Activated CD8-positive, alpha-beta memory T cell treated with anti-CD3 and anti-CD28 coated beads, Interleukin-2, amount 50 U/mL, for 24 hours (primary cell): ENCODE data around the gene CXXC5.
"Not testable (repeated sequence)": the region's sequence is repeated elsewhere in the genome, so short reads cannot be mapped to it uniquely, and the experiment has no call there.

Experiments used
- DNase-seq: peaks from one replicate; pipeline ENCODE4 v3.0.0-alpha.2; 2020; ENCODE audit errors: extremely low read depth

Gene CXXC5

DNA sequence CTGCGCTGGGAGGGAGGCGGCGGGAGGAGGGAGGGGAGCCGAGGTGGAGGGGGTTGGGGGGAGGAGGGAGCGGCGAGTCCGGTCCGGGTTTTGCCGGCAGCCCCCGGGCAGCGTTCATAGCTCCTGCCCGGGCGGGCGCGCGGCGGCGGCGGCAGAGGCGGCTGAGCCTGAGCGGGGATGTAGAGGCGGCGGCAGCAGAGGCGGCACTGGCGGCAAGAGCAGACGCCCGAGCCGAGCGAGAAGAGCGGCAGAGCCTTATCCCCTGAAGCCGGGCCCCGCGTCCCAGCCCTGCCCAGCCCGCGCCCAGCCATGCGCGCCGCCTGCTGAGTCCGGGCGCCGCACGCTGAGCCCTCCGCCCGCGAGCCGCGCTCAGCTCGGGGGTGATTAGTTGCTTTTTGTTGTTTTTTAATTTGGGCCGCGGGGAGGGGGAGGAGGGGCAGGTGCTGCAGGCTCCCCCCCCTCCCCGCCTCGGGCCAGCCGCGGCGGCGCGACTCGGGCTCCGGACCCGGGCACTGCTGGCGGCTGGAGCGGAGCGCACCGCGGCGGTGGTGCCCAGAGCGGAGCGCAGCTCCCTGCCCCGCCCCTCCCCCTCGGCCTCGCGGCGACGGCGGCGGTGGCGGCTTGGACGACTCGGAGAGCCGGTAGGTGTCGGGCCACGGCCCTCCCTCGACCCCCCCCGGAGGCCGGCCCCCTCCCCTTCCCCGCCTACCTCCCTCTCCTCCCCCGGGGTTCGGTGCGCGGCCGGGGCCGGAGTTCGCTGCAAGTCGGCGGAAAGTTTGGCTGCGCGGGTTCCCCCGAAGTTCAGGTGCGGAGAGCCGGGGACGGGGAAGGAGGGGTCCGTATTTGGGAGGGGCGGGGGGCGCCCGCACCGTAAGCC lies at the start of gene CXXC5:
Gene CXXC5, plus strand, starts transcription at position 145 of the 877 bp plus-strand sequence. CDS start 32,175 bp downstream, outside the sequence.
- no peak for DNase-seq

DNA sequence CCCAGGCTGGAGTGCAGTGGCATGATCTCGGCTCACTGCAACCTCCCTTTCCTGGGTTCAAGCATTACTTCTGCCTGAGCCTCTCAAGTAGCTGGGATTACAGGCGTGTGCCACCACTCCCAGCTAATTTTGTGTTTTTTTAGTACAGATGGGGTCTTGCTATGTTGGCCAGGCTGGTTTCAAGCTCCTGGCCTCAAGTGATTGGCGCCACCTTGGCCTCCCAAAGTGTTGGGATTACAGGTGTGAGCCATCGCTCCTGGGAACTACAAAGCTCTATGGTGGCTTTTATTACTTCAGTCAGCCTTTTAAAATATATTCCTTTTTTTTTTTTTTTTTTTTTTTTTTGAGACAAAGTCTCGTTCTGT lies 49.6 kb upstream of the CXXC5 start:
- not testable (repeated sequence) for DNase-seq

DNA sequence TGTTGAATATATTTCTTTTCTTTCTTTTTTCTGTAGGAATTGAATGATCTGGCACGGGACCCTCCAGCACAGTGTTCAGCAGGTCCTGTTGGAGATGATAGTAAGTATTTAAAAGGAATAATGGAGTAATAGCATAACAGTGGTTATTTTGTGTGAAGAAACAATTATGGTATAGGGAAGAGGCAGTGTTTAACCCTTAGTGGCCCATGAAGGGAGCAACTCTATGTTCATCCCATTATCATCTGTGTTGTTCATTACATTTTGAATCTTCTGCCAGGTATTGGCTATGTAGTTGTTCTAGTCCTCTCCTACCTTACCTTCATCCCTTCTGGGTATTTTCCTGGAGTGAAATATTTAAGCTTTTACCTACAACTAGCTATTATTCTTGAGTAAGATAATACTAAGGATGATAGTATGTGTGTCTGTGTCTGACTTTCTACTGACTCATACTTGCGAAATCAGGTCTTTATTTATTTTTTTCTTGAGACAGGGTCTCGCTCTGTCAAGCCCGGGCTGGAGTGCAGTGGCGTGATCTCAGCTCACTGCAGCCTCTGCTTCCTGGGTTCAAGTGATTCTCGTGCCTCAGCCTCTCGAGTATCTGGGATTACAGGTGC lies 47.7 kb upstream of the CXXC5 start:
- no peak for DNase-seq

DNA sequence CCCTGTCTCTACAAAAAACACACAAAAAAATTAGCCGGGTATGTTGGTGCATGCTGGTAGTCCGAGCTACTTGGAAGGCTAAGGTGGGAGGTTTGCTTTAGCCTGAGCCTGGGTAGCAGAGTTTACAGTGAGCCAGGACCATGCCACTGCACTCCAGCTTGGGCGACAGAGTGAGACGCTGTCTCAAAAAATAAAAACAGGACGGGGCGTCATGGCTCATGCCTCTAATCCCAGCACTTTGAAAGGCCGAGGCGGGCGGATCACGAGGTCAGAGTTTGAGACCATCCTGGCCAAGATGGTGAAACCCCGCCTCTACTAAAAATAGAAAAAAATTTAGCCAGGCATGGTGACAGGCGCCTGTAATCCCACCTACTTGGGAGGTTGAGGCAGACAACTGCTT lies 46.7 kb upstream of the CXXC5 start:
- DNase-seq, result no peak

DNA sequence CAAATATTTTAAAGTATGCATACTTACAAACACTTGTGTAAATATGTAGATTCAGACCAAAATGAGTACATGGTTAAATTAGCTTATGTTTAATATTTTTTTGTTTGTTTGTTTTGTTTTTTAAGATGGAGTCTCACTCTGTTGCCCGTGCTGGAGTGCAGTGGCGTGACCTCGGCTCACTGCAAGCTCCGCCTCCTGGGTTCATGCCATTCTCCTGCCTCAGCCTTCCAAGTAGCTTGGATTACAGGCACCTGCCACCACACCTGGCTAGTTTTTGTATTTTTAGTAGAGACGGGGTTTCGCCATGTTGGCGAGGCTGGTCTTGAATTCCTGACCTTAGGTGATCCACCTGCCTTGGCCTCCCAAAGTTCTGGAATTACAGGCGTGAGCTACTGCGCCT lies 46.2 kb upstream of the CXXC5 start:
- not testable (repeated sequence) for DNase-seq

DNA sequence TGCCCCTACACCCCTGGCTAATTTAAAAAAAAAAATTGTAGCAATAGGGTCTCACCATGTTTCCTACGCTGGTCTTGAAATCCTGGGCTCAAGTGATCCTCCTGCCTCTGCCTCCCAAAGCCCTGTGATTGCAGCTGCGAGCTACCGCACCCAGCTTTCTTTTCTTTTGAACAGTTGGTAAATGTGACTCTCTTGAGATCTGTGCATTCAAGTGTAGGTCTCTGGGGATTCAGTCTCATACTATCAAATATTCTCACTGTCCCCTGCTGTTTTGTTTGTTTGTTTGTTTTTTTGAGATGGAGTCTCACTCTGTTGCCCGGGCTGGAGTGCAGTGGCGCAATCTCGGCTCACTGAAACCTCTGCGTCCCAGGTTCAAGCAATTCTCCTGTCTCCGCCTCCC lies 42.3 kb upstream of the CXXC5 start:
- no peak for DNase-seq

DNA sequence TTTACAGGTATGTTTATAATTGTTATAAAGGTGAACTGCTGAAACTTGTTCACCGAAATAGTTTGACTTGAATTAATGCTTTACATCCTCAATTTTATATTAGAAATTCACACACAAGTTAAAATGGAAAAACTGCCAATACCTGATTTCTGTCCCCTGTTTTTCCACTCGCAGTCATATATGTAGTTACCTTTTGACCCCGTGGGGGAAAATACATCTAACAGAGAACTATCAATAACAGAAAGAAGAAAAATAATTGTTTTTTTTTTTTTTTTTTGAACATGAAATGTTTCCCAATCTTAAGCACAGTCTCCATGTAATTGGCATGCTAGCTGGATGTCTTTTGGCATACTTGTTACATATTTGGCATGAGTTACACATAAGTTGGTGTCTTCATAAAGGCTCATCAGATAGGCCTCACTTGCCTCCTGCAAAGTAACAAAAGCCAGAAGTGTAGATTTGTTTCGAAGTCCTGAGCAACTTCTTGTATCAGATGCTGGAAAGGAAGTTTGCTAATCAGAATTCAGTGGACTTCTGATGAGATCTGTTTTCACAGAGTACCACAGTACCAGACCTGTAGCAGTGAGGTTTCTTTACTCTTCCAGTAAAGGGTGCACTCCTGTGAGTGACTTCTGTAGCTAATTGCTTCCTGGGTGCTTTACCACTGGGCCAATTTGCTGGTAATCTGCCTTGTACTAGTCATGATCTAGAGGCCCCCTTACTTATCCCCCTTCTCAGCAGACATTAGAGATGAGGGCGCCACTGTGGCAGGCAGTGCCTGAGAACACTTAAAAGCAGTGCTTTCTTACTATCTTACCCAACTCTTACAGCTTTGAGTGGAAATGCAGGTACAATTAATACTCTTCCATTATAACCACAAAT lies 36.2 kb upstream of the CXXC5 start:
- no peak for DNase-seq

DNA sequence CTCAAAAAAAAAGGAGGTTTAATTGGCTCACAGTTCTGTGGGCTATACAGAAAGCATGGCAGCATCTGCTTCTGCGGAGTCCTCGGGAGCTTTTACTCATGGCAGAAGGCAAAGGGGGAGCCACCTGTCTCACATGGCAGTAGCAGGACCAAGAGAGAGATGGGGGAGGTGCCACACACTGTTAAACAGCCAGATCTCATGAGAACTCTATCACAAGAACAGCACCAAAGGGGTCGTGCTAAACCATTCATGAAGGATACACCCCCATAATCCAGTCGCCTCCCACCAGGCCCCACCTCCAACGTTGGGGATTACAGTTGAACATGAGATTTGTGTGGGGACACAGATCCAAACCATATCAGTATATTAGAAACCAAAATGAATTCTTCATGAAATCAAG lies 28.3 kb upstream of the CXXC5 start:
- no peak for DNase-seq

DNA sequence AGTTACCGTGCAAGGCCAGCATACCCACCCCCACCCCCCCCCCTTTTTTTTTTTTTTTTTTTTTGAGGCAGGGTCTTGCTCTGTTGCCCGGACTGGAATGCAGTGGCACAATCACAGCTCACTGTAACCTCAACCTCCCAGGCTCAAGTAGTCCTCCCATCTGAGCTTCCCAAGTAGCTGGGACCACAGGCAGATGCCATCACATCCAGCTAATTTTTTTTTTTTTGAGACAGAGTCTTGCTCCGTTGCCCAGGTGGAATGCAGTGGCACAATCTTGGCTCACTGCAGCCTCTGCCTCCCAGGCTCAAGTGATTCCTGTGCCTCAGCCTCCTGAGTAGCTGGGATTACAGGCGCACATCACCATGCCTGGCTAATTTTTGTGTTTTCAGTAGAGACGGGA lies 22.8 kb upstream of the CXXC5 start:
- DNase-seq, result not testable (repeated sequence)

DNA sequence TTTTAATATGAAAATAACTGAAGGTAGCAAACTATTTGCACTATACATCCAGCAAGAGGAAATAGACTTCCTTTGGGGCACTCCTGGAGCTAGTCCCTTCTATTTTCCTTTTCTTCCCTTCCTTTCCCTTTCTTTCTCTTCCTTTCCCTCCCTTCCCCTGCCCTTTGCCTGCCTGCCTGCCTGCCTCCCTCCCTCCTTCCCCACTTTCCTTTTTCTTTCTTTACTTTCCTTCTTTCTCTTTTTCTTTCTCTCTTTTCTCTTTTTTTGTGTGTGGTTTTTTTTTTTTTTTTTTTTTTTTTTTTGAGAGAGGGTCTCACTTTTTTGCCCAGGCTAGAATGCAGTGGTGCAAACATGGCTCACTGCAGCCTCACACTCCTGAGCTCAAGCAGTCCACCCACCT lies 17.3 kb upstream of the CXXC5 start:
- no peak for DNase-seq

DNA sequence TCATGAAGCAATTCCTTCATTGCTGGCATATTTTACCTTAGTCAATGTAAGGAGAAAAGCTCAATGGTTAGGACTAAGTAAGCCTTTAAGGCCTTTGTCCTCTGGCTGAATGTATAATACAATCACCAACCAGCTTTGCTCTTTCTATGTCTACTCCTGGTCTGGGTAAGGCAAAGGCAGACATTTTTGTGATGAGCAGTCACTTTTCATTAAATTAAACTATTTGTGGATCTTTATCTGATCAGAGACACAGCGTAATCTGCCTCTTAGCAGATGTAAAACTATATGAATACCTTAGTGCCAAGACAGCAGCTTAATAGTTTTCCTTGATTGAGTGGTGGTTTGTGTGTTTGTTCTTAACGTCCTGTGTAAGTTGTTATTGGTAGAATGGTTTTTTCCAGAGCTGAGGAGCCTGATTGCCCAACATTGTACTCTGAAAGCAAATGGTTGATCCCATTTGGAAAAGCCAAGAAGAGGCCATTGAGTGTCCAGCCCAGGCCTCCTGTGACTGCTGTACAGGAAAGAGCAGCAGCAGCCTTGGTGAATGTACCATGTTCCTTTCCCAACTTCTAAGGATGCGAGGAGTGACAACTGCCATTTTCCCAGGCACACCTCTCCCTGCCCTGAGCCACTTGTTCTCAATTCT lies 16.5 kb upstream of the CXXC5 start:
- no peak for DNase-seq

DNA sequence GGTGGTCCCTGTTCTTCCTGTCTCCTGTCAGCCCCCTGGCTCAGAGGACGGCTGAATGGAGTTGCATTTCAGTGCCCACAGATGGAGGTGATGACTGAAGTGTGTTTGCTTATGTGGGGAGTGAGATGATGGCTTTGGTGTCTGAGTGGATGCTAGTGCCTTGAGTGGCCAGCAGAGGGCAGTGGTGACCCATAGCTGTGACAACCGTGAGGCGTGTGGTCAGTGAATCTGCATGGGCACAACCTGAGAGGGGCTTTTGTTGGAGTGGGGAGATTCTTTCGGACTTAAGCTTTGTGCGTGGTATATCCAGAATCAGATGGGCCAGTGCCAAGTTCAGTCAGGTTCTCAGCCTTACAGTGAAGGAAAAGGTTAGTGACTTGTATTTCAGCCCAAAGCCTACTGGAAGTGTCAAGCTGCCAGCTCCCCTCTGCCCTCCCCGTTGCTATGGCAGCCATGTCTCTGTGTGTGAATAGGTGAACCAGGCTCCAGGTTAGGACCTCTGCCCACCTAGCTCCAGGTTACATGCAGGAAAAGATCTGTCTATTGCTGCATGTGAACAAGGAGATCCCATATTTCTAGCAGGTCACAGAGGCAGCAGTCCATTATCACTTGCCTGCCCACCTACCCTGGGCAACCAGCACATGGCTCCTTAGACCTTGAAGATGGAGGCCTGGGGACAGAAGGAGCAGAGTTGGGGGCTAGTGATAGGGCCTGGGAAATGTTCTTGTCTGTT lies 14.7 kb upstream of the CXXC5 start:
- DNase-seq, result no peak

DNA sequence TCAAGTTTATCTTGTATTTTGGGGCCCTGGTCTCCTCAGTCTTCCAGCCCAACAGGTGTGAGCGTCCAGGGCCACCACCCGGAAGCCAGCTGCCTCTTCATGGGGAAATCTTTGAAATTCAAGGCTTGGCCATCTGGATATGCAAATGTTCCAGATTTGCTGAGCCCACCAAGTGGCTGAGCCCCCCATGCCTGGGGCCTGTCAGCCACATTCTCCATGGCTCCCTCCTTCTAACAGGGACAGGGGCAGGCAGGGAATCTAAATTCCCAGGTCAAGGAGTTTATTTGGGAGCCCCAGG lies 14.2 kb upstream of the CXXC5 start:
- DNase-seq, result no peak

DNA sequence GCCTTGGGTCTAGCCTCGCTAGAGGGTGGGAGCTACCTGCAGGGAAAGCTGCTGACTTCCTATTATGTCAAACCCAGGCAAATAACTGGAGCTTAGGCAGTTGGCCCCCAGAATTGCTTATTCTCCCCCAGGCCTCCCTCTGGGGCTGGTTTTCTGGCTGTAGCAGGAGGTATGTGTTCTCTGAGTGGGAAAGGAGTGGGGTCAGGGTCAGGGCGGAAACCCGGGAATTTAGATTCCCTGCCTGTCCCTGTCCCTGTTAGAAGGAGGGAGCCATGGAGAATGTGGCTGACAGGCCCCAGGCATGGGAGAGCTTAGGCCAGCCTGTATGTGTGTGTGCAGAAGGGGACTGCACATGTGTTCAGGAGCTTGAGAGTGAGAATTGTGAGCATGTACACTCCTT lies 13.6 kb upstream of the CXXC5 start:
- DNase-seq, result no peak

DNA sequence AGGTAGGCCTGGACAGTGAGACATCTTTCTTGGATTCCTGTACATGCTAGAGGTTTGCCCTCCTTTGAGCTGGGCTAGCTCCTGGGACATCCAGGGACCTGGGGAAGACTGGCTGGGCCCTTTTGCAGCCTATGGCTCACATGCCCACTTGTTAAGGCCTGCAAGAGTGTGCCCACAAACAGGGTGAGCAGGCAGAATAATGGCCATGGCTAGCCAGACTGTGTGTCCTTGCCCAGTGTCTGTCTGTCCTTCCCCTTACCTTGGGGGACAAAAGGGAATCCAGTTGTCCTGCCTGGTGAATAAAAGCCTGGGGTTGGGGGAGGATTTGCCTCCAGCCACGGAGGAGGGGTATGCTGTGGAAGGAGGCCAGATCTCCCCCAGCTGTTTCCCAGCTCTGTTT lies 13.0 kb upstream of the CXXC5 start:
- no peak for DNase-seq

DNA sequence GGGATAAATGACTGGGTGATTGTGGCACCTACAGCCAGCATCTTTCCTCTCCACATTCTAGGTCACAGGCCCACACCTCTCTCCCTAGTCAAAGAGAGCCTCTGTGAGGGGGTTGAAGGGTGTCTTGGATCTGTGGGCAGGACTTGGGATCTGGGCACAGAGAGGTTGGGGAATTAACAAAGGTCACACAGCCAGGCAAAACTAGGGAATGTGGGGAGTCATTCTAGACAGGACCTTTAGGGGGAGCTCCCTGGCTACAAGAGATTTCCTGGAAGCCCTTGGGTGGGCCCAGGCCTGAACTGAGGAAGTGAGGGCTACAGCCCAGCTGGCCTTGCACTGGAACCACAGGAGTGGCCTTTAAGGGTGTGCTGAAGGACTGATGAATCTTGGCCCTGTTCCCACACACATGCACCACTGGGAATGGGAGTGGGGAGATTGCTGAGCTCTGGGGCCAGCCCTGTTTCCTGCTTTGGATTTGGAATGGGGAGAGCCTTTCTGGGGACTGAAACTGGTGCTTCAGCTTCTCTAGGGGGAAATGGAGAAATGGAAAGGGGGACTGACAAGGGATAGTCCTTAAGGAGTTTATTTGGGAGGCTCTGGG lies 12.4 kb upstream of the CXXC5 start:
- DNase-seq, result no peak

DNA sequence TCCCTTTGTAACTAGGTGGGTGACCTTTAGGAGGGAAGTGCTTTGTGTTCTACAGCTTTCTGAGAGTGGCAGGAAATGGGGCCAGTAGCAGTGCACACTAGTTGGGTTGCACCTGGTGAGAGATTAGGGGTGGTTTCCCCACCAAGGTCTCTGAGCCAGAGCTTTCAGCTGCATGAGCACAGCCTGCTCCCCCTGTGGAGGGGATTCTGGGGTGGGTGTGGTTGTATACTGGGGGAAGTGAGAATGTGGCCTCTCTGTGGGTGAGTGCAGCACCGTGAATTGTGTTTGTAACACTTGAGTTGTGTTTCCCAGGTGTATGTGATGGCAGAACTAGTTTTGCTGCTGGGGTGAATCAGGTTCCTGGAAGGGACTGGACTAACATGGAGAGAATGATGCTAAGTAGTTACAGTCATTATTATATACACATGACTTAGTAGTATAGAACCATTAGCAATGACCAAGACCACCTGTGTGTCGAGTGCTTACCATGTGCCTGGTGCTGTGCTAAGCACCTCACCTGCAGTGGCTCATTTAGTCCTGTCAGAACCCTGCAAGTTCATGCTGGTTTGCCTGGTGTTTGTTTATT lies 11.8 kb upstream of the CXXC5 start:
- DNase-seq, result no peak

DNA sequence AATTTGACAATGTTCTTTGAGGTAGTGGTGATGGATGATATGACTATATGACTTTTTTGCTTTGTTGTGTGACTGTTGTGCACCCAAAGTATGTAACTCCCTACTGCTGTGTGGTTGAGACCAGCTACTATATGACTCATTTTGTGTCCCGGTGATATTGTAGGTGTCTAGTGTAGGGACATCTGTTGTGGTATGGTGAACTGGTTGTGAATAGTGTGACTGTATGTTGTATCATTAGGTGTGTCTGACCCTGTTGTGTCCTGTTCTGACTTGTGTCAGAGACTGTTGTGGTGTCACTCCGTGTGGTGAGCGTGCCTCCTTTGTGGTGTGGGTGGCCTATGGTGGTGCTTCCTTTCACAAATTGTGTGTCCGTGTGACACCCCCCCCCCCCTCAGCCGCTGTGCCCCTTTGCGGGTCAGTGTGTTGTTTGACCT lies 11.2 kb upstream of the CXXC5 start:
- no peak for DNase-seq

DNA sequence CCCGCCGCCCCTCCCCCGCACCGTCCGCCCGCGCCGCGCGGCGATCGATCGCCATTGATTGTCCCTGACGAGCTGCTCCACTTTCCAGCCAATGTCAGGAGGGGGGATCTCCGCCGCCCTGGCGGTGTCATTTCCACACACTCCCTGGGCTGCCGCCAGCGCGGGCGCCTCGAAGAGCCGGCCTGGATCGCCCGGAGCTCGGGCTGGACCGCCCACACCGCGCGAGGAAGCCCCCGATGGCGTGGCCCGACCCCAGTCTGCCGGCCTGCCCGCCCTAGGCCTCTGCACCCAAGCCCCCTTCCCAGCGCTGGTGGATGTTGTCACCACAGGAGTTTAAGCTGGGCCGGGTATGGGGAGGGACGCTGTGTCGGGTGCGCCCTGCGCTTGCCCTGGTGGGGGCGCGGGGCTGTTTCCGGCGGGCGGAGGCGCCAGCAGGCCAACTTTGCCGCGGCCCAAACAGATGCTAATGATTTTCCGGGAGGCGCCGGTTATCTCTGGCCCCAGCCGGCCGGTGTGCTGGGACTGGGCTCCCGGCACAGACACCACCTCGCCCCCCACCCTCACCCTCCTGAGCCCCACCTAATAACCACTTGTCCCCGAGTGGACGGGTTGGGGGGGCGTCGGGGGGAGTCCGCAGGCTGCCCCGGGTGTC lies 10.6 kb upstream of the CXXC5 start:
- DNase-seq, result no peak

DNA sequence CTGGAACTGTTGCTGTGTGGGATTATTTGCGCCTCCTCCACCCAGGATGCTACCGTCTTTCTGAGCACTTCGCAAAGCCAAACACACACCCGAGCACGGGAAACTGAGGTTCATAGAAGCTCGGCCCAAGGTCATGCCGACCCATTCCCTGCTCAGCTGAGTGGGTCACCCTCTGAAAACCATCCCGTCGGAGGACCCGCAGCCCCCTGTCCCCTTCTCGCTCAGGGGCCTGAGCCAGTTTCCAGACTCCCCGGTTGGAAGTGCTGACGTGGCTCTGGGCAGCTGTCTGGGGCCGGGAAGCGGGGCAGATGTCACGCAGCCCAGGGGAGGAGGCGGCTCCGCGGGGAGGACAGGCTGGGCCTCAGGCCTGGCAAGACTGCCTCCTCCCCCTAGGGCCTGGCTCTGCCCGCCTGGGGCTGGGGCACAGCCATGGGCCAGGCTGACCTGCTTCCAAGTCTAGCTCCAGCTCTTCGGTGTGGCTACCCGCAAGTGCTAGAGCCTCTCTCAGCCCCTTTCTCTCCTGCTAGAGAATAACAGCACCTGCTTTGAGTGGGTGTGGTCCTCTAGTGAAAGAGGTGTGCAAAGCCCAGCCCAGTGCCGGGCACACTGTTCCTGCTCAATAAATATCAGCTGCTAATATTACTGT lies 9.9 kb upstream of the CXXC5 start:
- DNase-seq, result no peak
